Cardiac muscle cell (in vitro differentiated cells and primary cell): ENCODE results near the gene ARHGAP6. TPM values are rescaled to one million over a fixed set of nuclear protein-coding genes. Genes with fewer than 3 reads are reported as not detected.

Source experiments
- DNase-seq, 2 donors: peaks; one replicate each; pipeline versions ENCODE4 v3.0.0 to v3.0.0-alpha.2; 2010 to 2017; ENCODE audit warnings: low read depth in 1 of 2, low spot score in 1 of 2
- H3K27ac ChIP-seq: fragments of 200-600 bp; sonication (generic); 2 replicates; pipeline ENCODE4 v1.5.1; 2016
- H3K27me3 ChIP-seq: fragments of 200-600 bp; sonication (generic); 2 replicates; pipeline ENCODE4 v1.6.0; 2016; ENCODE audit warnings: control low read depth
- H3K36me3 ChIP-seq: fragments of 200-600 bp; sonication (generic); 2 replicates; pipeline ENCODE4 v1.5.1; 2016; ENCODE audit warnings: control low read depth
- H3K4me1 ChIP-seq: fragments of 200-600 bp; sonication (generic); 2 replicates; pipeline ENCODE4 v1.8.1; 2017; ENCODE audit warnings: low read depth, mild to moderate bottlenecking, mixed run types
- H3K4me3 ChIP-seq: fragments of 200-600 bp; sonication (generic); 2 replicates; pipeline ENCODE4 v1.5.1; 2016; ENCODE audit warnings: mild to moderate bottlenecking
- H3K9me3 ChIP-seq: fragments of 200-600 bp; sonication (generic); 2 replicates; pipeline ENCODE4 v1.5.1; 2017; ENCODE audit warnings: low read depth, mild to moderate bottlenecking, control low read depth
- CTCF ChIP-seq: IDR thresholded peaks from 2 replicates; pipeline ENCODE4 v1.5.1; 2012; ENCODE audit warnings: low read depth, mild to moderate bottlenecking, low read length
- polyA plus RNA-seq: library from polyadenylated mRNA; unstranded; fragments of >200 nt; fragmentation: Nextera tagmentation; extraction: Ambion mirVana; gene quantifications from 2 replicates; pipeline ENCODE4 v1.2.1, GENCODE V29; 2016
- total RNA-seq: library from RNA; depleted of rRNA; stranded (reverse); fragments of >200 nt; gene quantifications from 2 replicates; pipeline ENCODE4 v1.2.3, GENCODE V29; 2016

The ARHGAP6 gene
- total and polyA plus RNA-seq, 2 experiments from 2014 or later: 10.5 to 45.0 TPM

- Histone ChIP-seq H3K9me3 (no peaks in the 10 kb centered on the region), H3K27me3 (no peaks in the 10 kb centered on the region), H3K4me1 (no peaks in the 10 kb centered on the region), H3K4me3 (no peak overlapping the region), H3K27ac (no peak overlapping the region), H3K36me3 (no peaks in the 10 kb centered on the region)
- no peak for TF ChIP-seq CTCF
- no peak for DNase-seq
Measured at GRCh38 chrX:11408783-11409182, 256.9 kb downstream of the ARHGAP6 start.

- no peak for DNase-seq
- Histone ChIP-seq H3K9me3 (no peaks in the 10 kb centered on the region), H3K36me3 (no peaks in the 10 kb centered on the region), H3K4me1 (no peaks in the 10 kb centered on the region), H3K4me3 (no peak overlapping the region), H3K27me3 (no peaks in the 10 kb centered on the region), H3K27ac (no peak overlapping the region)
- no peak for TF ChIP-seq CTCF
Measured at GRCh38 chrX:11408109-11408405, 257.7 kb downstream of the ARHGAP6 start.

GRCh38 chrX:11407331-11408108 lies 258.2 kb downstream of the ARHGAP6 start:
- Histone ChIP-seq H3K27ac (no peak overlapping the region), H3K36me3 (no peaks in the 10 kb centered on the region), H3K27me3 (no peaks in the 10 kb centered on the region), H3K4me3 (no peak overlapping the region), H3K4me1 (no peaks in the 10 kb centered on the region), H3K9me3 (no peaks in the 10 kb centered on the region)
- TF ChIP-seq CTCF: no peak
- DNase-seq: peak in 1 of 2 donors; percentile 19

- H3K4me1 ChIP-seq: no peaks in the 10 kb centered on the region
- TF ChIP-seq CTCF: no peak
- peak in 1 of 2 donors; percentile 40 for DNase-seq
- no peaks in the 10 kb centered on the region for H3K9me3 ChIP-seq
- H3K4me3 ChIP-seq: no peak overlapping the region
- H3K36me3 ChIP-seq: no peaks in the 10 kb centered on the region
- no peaks in the 10 kb centered on the region for H3K27me3 ChIP-seq
- H3K27ac ChIP-seq: no peak overlapping the region
Measured at GRCh38 chrX:11406109-11406765, 259.5 kb downstream of the ARHGAP6 start.

- TF ChIP-seq CTCF: no peak
- H3K4me3 ChIP-seq: no peak overlapping the region
- no peak overlapping the region for H3K27ac ChIP-seq
- H3K4me1 ChIP-seq: no peaks in the 10 kb centered on the region
- H3K36me3 ChIP-seq: no peaks in the 10 kb centered on the region
- H3K27me3 ChIP-seq: no peaks in the 10 kb centered on the region
- no peaks in the 10 kb centered on the region for H3K9me3 ChIP-seq
- no peak for DNase-seq
Measured at GRCh38 chrX:11403631-11404030, 262.1 kb downstream of the ARHGAP6 start.
